Activated CD4-positive, alpha-beta memory T cell treated with anti-CD3 and anti-CD28 coated beads for 36 hours (primary cell): ENCODE measurements around the gene ATP5F1D. TPM values are rescaled to one million over a fixed set of nuclear protein-coding genes. Genes with fewer than 3 reads are reported as not detected.

Experiments
- CTCF ChIA-PET: fragments of 350-600 bp; sonication (Branson Sonifier 250); formaldehyde crosslinking; loops from one replicate; lab custom pipeline; 2021; ENCODE audit warnings: antibody characterized with exemption, inconsistent platforms; lab: Charles Lee
- POLR2A ChIA-PET: fragments of 350-600 bp; sonication (Branson Sonifier 250); formaldehyde crosslinking; loops from one replicate; lab custom pipeline; 2021; ENCODE audit warnings: antibody characterized with exemption; lab: Charles Lee
- DNase-seq: peaks from one replicate; pipeline ENCODE4 v3.0.0-alpha.2; 2020
- H3K27ac Mint-ChIP-seq: one replicate; pipeline ENCODE4 v1.8.0; 2021; ENCODE audit warnings: mixed read lengths
- H3K27me3 Mint-ChIP-seq: one replicate; pipeline ENCODE4 v1.8.0; 2021; ENCODE audit warnings: mixed read lengths
- H3K36me3 Mint-ChIP-seq: one replicate; pipeline ENCODE4 v1.8.0; 2021; ENCODE audit warnings: mixed read lengths
- H3K4me1 Mint-ChIP-seq: one replicate; pipeline ENCODE4 v1.8.0; 2021; ENCODE audit warnings: low read depth, mixed read lengths
- H3K4me3 Mint-ChIP-seq: one replicate; pipeline ENCODE4 v1.8.0; 2021; ENCODE audit warnings: mild to moderate bottlenecking, mixed read lengths
- H3K9me3 Mint-ChIP-seq: one replicate; pipeline ENCODE4 v1.8.0; 2021; ENCODE audit warnings: mixed read lengths
- intact Hi-C: fragments of 100-400 bp; cut with micrococcal nuclease; formaldehyde crosslinking; loops from one replicate; pipeline ENCODE4 v1.15.1; 2023
- total RNA-seq, 2 experiments: library from RNA; stranded (reverse); gene quantifications; one replicate each; pipeline ENCODE4 v1.2.3, GENCODE V29; 2021

ATP5F1D gene
- total RNA-seq, 2 experiments from 2014 or later, result 178 to 192 TPM

- DNase-seq, result no peak
- Mint-ChIP-seq H3K9me3 (no peaks in the 10 kb centered on the region), H3K4me3 (no peak overlapping the region), H3K27me3 (no peaks in the 10 kb centered on the region), H3K27ac (no peak overlapping the region), H3K36me3 (peaks cover 7% of the 10 kb centered on the region), H3K4me1 (no peaks in the 10 kb centered on the region)
- ChIA-PET POLR2A (no interaction called here), CTCF (no interaction called here)
- intact Hi-C loops, result no loop called here
Measured at GRCh38 chr19:1229056-1229923, 12.3 kb upstream of the ATP5F1D start.

- no peaks in the 10 kb centered on the region for H3K4me1 Mint-ChIP-seq
- H3K4me3 Mint-ChIP-seq, result no peak overlapping the region
- DNase-seq, result no peak
- H3K27me3 Mint-ChIP-seq, result no peaks in the 10 kb centered on the region
- intact Hi-C loops, result no loop called here
- no peak overlapping the region for H3K27ac Mint-ChIP-seq
- POLR2A ChIA-PET, result no interaction called here
- CTCF ChIA-PET, result no interaction called here
- H3K9me3 Mint-ChIP-seq, result no peaks in the 10 kb centered on the region
- peaks cover 7% of the 10 kb centered on the region for H3K36me3 Mint-ChIP-seq
Measured at GRCh38 chr19:1229924-1230782, 11.4 kb upstream of the ATP5F1D start.

- Mint-ChIP-seq H3K4me1 (no peaks in the 10 kb centered on the region), H3K4me3 (no peak overlapping the region), H3K36me3 (peaks cover 7% of the 10 kb centered on the region), H3K27ac (no peak overlapping the region), H3K9me3 (no peaks in the 10 kb centered on the region), H3K27me3 (no peaks in the 10 kb centered on the region)
- ChIA-PET POLR2A (no interaction called here), CTCF (no interaction called here)
- intact Hi-C loops, result no loop called here
- no peak for DNase-seq
Measured at GRCh38 chr19:1230783-1231489, 10.6 kb upstream of the ATP5F1D start.

GRCh38 chr19:1231729-1232637 is 9.6 kb upstream of the ATP5F1D start:
- H3K9me3 Mint-ChIP-seq, result no peaks in the 10 kb centered on the region
- DNase-seq, result no peak
- CTCF ChIA-PET, result no interaction called here
- intact Hi-C loops, result no loop called here
- no peaks in the 10 kb centered on the region for H3K4me1 Mint-ChIP-seq
- H3K27me3 Mint-ChIP-seq, result no peaks in the 10 kb centered on the region
- POLR2A ChIA-PET, result no interaction called here
- H3K4me3 Mint-ChIP-seq, result no peak overlapping the region
- H3K27ac Mint-ChIP-seq, result no peak overlapping the region
- peaks cover 7% of the 10 kb centered on the region for H3K36me3 Mint-ChIP-seq

GRCh38 chr19:1232652-1233072 is 8.9 kb upstream of the ATP5F1D start:
- Mint-ChIP-seq H3K4me1 (no peaks in the 10 kb centered on the region), H3K36me3 (peaks cover 4% of the 10 kb centered on the region), H3K27me3 (no peaks in the 10 kb centered on the region), H3K9me3 (no peaks in the 10 kb centered on the region), H3K4me3 (no peak overlapping the region), H3K27ac (no peak overlapping the region)
- ChIA-PET POLR2A (no interaction called here), CTCF (no interaction called here)
- intact Hi-C loops, result no loop called here
- no peak for DNase-seq

- CTCF ChIA-PET, result no interaction called here
Measured at GRCh38 chr19:1233115-1233667, 8.4 kb upstream of the ATP5F1D start.

GRCh38 chr19:1234051-1234954 is 7.2 kb upstream of the ATP5F1D start:
- H3K27me3 Mint-ChIP-seq, result peaks cover 7% of the 10 kb centered on the region
- POLR2A ChIA-PET, result no interaction called here
- H3K27ac Mint-ChIP-seq, result no peak overlapping the region

More at GRCh38 chr19:1233115-1233667, 8.4 kb upstream of the ATP5F1D start:
- H3K27ac Mint-ChIP-seq, result no peak overlapping the region
- H3K9me3 Mint-ChIP-seq, result no peaks in the 10 kb centered on the region
- no peaks in the 10 kb centered on the region for H3K4me1 Mint-ChIP-seq
- no peaks in the 10 kb centered on the region for H3K27me3 Mint-ChIP-seq
- peaks cover 1% of the 10 kb centered on the region for H3K36me3 Mint-ChIP-seq
- no peak overlapping the region for H3K4me3 Mint-ChIP-seq
- intact Hi-C loops, result no loop called here
- no peak for DNase-seq
- POLR2A ChIA-PET, result no interaction called here

GRCh38 chr19:1234955-1235380 is 6.6 kb upstream of the ATP5F1D start:
- H3K27ac Mint-ChIP-seq, result no peak overlapping the region
- intact Hi-C loops, result no loop called here
- peaks cover 9% of the 10 kb centered on the region for H3K27me3 Mint-ChIP-seq
- DNase-seq, result no peak
- H3K4me1 Mint-ChIP-seq, result peaks cover 10% of the 10 kb centered on the region
- CTCF ChIA-PET, result no interaction called here
- H3K36me3 Mint-ChIP-seq, result no peaks in the 10 kb centered on the region
- POLR2A ChIA-PET, result no interaction called here
- no peaks in the 10 kb centered on the region for H3K9me3 Mint-ChIP-seq
- no peak overlapping the region for H3K4me3 Mint-ChIP-seq

More at GRCh38 chr19:1234051-1234954, 7.2 kb upstream of the ATP5F1D start:
- H3K36me3 Mint-ChIP-seq, result no peaks in the 10 kb centered on the region
- no peak for DNase-seq
- CTCF ChIA-PET, result no interaction called here
- no peaks in the 10 kb centered on the region for H3K9me3 Mint-ChIP-seq
- no peak overlapping the region for H3K4me3 Mint-ChIP-seq
- H3K4me1 Mint-ChIP-seq, result peaks cover 8% of the 10 kb centered on the region
- intact Hi-C loops, result no loop called here

- intact Hi-C loops, result no loop called here
- Mint-ChIP-seq H3K4me1 (peaks cover 12% of the 10 kb centered on the region), H3K27me3 (peaks cover 9% of the 10 kb centered on the region), H3K9me3 (no peaks in the 10 kb centered on the region), H3K36me3 (no peaks in the 10 kb centered on the region), H3K4me3 (no peak overlapping the region), H3K27ac (no peak overlapping the region)
- POLR2A ChIA-PET, result no interaction called here
- DNase-seq, result no peak
- CTCF ChIA-PET, result no interaction called here
Measured at GRCh38 chr19:1235625-1236538, 5.7 kb upstream of the ATP5F1D start.

GRCh38 chr19:1236576-1236975 is 5.0 kb upstream of the ATP5F1D start:
- no peak overlapping the region for H3K4me3 Mint-ChIP-seq
- no peaks in the 10 kb centered on the region for H3K36me3 Mint-ChIP-seq
- peaks cover 19% of the 10 kb centered on the region for H3K4me1 Mint-ChIP-seq
- ChIA-PET POLR2A (no interaction called here), CTCF (no interaction called here)
- H3K9me3 Mint-ChIP-seq, result no peaks in the 10 kb centered on the region
- intact Hi-C loops, result no loop called here
- no peak for DNase-seq
- peaks cover 9% of the 10 kb centered on the region for H3K27me3 Mint-ChIP-seq
- H3K27ac Mint-ChIP-seq, result no peak overlapping the region
